ENCODE data around the gene TPST2.

Gene TPST2

DNA sequence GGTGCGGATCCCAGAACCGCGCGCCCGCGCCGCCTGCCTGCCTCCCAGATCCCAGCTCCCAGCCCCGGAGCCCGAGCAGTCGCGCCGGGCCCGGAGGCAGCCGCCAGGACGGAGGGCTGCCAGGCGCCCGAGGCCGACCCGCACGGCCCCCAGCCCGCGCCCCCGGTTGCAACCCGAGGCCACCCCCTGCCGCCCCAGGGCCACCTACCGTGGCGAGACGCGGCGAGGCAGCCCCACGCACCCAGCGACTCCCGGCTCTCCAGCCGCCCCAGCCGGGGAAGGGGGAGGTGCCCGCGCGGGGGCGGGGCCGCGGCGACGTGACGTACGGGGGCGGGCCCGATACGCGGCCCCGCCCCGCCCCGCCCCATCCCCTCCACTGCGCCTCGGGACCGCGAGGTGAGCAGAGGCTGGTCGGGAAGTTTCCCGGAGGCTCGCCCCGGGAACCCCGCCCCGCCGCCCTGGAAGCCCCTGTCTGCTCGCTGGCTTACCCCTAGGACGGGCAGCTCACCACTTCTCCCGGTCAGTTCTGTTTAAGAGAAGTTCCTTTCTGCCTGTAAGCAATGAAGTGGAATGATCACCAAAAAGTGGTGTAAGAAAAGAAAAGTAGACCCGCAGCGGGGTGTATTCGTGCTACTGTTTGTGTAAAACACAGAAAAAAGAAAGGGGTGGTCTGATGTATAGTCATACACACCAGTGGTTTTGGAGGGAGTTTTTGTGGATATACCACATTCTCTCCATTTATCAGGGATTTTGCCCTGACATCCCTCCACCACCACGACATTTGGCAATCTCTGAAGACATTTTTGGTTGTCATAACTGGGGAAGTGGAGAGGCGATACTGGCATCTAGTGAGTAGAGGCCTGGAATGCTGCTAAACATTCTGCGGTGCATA, at the start of gene TPST2:
Gene TPST2 (minus strand): TSS at position 288 of the 892 bp plus-strand sequence. CDS start 48,502 bp downstream, outside the sequence.
- peak within 1 kb of the TSS; percentile 68 for H3K27ac Mint-ChIP-seq
- H3K27me3 Mint-ChIP-seq, result no peaks in the 10 kb centered on the region
- no peaks in the 10 kb centered on the region for H3K9me3 Mint-ChIP-seq
- peaks cover 59% of the 10 kb centered on the region for H3K4me1 Mint-ChIP-seq
- H3K4me3 Mint-ChIP-seq, result peak within 1 kb of the TSS; percentile 86
- no peaks in the 10 kb centered on the region for H3K36me3 Mint-ChIP-seq

DNA sequence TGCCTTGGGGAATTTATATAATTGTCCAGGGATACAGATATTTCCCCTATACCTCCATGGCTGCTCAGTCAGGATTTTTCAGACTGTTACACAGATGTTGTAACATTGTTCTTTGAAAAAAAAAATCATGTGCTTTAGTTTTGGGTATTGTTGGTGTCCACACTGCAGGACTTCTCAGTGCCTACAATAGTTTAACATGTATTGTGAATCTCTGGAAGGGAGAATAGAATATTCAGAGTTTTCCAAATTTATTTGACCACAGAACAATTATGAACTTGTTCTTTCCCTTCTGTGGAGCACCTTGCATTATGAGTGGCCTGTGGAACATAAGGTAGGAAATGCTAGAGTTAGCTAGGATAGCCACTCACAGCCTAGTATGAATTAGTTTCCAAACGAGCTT, 46.4 kb upstream of the TPST2 start:
- H3K27ac Mint-ChIP-seq, result no peak overlapping the region
- H3K27me3 Mint-ChIP-seq, result no peaks in the 10 kb centered on the region
- no peaks in the 10 kb centered on the region for H3K9me3 Mint-ChIP-seq
- H3K36me3 Mint-ChIP-seq, result no peaks in the 10 kb centered on the region
- no peak overlapping the region for H3K4me3 Mint-ChIP-seq
- H3K4me1 Mint-ChIP-seq, result peaks cover 5% of the 10 kb centered on the region

DNA sequence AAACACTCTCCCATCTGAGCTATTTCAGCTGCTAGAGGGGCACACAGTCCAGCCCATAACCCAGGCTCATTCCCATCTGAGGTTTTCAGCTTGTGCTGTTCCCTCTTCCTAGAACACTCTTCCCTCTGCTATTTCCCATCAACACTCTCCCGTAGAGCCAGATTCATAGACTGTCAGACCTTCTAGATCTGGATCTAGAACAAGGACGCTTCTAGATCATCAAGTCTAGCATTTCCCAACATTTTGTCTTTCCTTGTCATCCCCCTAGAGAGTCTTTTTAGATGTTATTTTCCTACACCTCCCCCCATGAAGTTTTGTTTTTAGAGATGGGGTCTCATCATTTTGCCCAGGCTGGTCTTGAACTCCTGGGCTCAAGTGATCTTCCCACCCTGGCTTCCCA, 45.2 kb upstream of the TPST2 start:
- H3K9me3 Mint-ChIP-seq, result no peaks in the 10 kb centered on the region
- no peaks in the 10 kb centered on the region for H3K4me1 Mint-ChIP-seq
- H3K4me3 Mint-ChIP-seq, result no peak overlapping the region
- no peaks in the 10 kb centered on the region for H3K36me3 Mint-ChIP-seq
- H3K27ac Mint-ChIP-seq, result no peak overlapping the region
- no peaks in the 10 kb centered on the region for H3K27me3 Mint-ChIP-seq

DNA sequence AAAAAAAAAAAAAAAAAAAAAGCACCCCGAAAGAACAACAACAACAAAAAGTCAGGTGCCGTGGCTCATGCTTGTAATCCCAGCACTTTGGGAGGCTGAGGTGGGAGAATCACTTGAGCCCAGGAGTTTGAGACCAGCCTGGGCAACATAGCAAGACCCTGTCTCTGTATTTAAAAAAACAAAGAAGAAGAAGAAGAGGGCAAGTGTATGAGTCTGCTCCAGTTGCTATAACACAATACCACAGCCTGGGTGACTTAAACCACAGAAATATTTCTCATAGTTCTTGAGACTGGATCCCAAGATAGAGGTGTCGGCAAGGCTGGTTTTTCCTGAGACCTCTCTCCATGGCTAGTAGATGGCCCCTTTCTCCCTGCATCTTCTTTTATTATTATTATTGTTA, 44.3 kb upstream of the TPST2 start:
- H3K4me3 Mint-ChIP-seq, result no peak overlapping the region
- no peaks in the 10 kb centered on the region for H3K9me3 Mint-ChIP-seq
- H3K4me1 Mint-ChIP-seq, result no peaks in the 10 kb centered on the region
- no peak overlapping the region for H3K27ac Mint-ChIP-seq
- no peaks in the 10 kb centered on the region for H3K27me3 Mint-ChIP-seq
- no peaks in the 10 kb centered on the region for H3K36me3 Mint-ChIP-seq

DNA sequence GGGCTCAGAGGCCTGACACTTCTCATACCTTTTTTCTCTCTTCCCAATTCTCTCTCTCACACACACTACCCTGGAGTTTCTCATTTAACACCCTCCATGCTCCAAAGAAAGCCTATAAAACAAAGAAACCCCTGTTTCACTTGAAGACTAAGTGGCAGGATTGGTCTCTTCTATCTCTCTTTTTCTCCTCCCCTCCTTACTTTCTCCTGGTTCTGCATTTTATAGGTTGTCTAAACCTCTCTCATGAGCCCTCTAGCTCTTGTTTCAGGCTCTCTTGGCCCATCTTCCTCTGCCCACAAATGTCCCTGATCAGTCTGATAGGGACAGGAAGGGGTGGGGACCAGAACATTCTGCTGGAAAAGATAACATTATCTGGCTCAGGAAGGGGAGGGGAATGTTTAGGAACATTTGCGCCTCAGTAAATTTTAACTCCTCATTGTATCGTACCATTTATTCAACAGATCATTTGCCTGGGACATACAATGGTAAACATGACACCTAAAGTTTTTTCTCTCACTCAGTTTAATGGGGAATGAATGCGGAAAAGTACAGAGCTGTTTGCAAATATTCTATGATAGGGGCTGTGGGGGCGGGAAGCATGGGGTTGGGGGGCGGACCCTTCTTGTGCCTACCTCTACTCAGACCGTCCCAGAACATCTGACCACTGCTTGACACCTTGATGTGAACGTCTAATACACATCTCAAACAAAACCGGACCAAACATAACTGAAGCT, 42.7 kb upstream of the TPST2 start:
- H3K9me3 Mint-ChIP-seq, result no peaks in the 10 kb centered on the region
- H3K4me3 Mint-ChIP-seq, result no peak overlapping the region
- no peak overlapping the region for H3K27ac Mint-ChIP-seq
- H3K36me3 Mint-ChIP-seq, result no peaks in the 10 kb centered on the region
- peaks cover under 1% of the 10 kb centered on the region for H3K4me1 Mint-ChIP-seq
- no peaks in the 10 kb centered on the region for H3K27me3 Mint-ChIP-seq

DNA sequence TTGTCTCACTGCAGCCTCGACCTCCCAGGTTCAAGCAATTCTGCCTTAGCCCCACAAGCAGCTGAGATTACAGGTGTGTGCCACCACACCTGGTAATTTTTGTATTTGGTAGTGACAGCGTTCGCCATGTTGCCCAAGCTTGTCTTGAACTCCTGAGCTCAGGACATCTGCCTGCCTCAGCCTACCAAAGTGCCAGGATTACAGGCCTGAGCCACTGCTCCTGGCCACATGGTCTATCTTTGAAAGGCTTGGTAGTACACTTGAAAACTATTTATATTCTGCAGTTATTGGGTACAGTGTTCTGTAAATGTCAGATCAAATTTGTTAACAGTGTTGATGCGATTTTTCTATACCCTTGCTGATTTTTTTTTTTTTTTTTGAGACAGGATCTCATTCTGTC, 41.4 kb upstream of the TPST2 start:
- Mint-ChIP-seq H3K9me3 (no peaks in the 10 kb centered on the region), H3K27ac (no peak overlapping the region), H3K4me1 (peaks cover 9% of the 10 kb centered on the region), H3K4me3 (no peak overlapping the region), H3K36me3 (no peaks in the 10 kb centered on the region), H3K27me3 (no peaks in the 10 kb centered on the region)

DNA sequence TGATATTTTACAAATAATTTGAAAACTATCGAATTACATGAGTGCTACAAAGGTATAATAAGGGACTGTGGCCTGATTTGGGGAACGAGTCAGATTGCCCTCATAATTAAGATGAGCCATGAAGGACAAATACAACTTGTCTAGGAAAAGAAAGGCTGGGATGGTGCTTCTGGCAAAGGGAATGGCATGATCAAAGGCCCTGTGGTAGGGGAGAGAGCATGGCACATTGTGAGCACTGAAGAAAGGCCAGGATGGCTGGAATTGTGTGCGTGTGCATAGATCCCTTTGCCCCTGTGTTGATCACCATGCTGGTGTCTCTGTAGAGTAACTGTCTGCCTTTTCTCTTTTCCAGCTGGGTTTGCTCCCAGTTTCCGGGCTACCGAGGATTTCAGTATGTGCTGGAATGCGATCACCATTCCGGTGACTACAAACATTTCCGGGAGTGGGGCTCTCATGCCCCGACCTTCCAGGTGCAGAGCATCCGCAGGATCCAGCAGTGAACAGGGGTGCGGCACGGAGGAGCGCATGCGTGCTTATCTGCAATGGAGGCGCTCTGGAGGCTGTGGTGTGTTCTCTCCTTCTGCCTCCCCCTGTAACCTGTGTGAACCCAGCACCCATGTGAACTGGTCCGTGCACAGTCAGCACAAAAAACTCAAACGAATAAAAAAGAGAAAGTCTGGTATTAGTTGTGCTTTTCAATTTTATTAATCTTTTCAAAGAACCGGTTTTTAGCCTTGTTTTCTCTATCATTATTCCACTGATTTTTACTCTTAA, 40.2 kb upstream of the TPST2 start:
- H3K4me1 Mint-ChIP-seq, result peaks cover 9% of the 10 kb centered on the region
- H3K27me3 Mint-ChIP-seq, result no peaks in the 10 kb centered on the region
- no peaks in the 10 kb centered on the region for H3K36me3 Mint-ChIP-seq
- no peak overlapping the region for H3K4me3 Mint-ChIP-seq
- H3K9me3 Mint-ChIP-seq, result no peaks in the 10 kb centered on the region
- no peak overlapping the region for H3K27ac Mint-ChIP-seq

DNA sequence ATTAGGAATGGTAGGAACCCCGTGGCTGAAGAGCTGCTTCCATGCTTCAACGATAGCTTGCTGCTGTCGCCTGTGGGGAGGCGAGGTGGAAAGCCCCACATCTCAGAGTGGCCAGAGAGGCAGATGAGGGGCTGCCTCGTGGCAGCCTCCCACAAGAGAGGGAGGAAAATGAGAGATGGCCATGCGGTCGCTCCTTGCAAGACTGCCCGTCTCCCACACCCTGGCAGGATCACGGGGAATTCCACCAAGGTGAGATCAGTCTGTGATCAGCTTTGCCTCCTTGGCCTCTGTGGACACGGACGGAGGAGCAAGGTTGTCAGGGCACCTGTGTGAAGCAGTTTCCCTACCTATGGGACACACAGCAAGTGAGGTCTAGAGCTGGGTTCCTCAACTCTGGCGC, 34.9 kb upstream of the TPST2 start:
- H3K9me3 Mint-ChIP-seq, result peaks cover 5% of the 10 kb centered on the region
- no peak overlapping the region for H3K4me3 Mint-ChIP-seq
- H3K27me3 Mint-ChIP-seq, result no peaks in the 10 kb centered on the region
- peaks cover 9% of the 10 kb centered on the region for H3K4me1 Mint-ChIP-seq
- no peaks in the 10 kb centered on the region for H3K36me3 Mint-ChIP-seq
- no peak overlapping the region for H3K27ac Mint-ChIP-seq

DNA sequence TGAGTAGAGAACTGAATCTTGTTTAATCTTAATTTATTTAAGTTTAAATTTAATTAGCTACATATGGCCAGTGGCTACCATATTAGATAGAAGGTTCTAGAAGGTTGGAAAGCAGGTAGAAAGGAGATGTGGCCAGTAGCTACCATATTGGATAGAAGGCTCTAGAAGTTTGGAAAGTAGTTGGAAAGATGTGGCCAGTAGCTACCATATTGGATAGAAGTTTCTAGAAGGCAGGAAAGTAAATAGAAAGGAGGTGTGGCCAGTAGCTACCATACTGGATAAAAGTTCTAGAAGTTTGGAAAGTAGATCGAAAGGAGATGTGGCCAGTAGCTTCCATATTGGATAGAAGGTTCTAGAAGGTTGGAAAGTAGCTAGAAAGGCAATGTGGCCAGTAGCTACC, 34.1 kb upstream of the TPST2 start:
- H3K4me1 Mint-ChIP-seq, result peaks cover 9% of the 10 kb centered on the region
- H3K4me3 Mint-ChIP-seq, result no peak overlapping the region
- H3K27me3 Mint-ChIP-seq, result no peaks in the 10 kb centered on the region
- no peak overlapping the region for H3K27ac Mint-ChIP-seq
- peaks cover 5% of the 10 kb centered on the region for H3K9me3 Mint-ChIP-seq
- no peaks in the 10 kb centered on the region for H3K36me3 Mint-ChIP-seq

DNA sequence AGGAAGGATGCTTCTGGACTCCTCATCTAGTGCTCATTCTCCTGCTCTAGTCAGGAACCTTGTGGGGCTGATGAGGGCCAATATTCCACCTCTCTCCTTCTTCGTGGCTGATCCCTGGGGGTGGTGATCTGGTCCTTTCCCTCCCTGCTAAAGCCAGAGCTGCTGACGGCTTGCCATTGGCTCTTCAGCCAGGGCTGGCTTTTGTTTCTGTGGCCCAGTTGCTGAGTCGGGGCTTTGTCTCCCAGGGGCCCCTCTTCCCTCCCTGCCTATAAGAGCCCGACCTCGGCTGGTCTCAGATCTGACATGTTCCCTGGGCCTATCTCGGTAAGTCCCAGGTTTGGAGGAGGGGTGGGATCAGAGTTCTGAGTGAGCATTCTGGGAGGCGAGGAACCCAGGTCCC, 31.7 kb upstream of the TPST2 start, which contains the start of gene CRYBA4:
Gene CRYBA4 (plus strand): TSS at position 301 of the 400 bp plus-strand sequence. CDS start 634 bp downstream, outside the sequence.
- H3K4me1 Mint-ChIP-seq, result no peaks in the 10 kb centered on the region
- H3K36me3 Mint-ChIP-seq, result no peaks in the 10 kb centered on the region
- H3K27me3 Mint-ChIP-seq, result no peaks in the 10 kb centered on the region
- peaks cover 5% of the 10 kb centered on the region for H3K9me3 Mint-ChIP-seq
- no peak within 1 kb of the TSS for H3K4me3 Mint-ChIP-seq
- H3K27ac Mint-ChIP-seq, result no peak within 1 kb of the TSS

DNA sequence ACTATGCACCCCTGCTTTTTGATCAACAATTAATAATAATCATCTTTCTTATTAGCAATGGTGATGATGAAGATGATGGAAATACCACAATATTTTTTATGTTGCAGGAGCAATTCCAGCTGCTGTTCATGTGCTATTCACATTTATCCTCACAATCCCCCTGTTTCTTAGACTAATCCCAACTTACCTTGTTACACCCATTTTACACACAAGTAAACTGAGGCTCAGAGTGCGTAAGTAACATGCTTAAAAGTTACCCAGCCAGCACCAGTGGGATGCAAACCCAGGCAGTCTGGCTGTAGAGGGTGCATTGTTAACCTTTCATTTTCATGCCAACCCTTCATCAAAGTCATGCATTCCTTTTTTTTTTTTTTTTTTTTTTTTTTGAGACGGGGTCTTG, 30.3 kb upstream of the TPST2 start:
- no peaks in the 10 kb centered on the region for H3K4me1 Mint-ChIP-seq

DNA sequence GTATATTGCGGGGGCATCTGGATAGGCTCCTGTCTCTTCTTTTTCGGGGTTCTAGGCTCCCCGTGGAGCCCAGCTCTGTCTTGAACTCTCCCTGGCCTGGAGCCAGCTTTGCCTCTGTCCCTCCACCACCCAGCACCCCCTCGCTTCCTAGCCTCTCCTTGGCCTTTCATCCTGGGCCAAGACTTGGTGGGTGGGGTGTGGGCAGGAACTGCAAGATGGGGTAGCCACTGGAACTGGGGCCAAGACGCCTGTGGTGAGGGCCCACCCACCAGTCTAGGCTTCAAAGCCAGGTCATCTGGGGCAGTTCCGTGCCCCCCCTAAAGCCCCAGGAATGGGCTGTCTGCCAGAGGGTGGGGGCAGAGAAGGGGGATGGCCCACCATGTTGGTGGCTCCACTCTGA, 29.6 kb upstream of the TPST2 start:
- no peaks in the 10 kb centered on the region for H3K4me1 Mint-ChIP-seq

More for the DNA sequence above, 30.3 kb upstream of the TPST2 start:
- Mint-ChIP-seq H3K4me3 (no peak overlapping the region), H3K9me3 (peaks cover 5% of the 10 kb centered on the region), H3K27ac (no peak overlapping the region), H3K27me3 (no peaks in the 10 kb centered on the region), H3K36me3 (no peaks in the 10 kb centered on the region)

DNA sequence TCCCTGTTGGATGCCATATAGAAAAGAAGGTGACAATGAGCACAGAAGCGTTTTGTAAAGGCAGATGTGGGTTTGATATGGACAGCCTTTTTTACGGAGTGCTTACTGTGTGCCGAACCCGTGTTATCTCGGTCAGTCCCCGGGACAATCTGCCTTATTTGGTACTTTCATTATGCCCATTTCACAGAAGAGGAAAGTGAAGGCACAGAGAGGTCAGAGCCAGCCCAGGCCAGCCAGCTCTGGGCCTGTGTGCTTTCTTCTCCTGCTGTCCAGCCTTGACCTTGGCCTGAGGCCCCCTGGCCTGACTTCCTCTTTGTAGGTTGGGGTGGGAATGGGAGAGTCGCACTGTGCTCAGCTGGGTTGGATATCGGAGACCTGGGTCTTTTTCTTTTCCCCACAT, 28.5 kb upstream of the TPST2 start:
- Mint-ChIP-seq H3K36me3 (no peaks in the 10 kb centered on the region), H3K9me3 (no peaks in the 10 kb centered on the region), H3K4me3 (no peak overlapping the region), H3K27ac (no peak overlapping the region), H3K4me1 (no peaks in the 10 kb centered on the region), H3K27me3 (no peaks in the 10 kb centered on the region)

More for the DNA sequence above, 29.6 kb upstream of the TPST2 start:
- Mint-ChIP-seq H3K36me3 (no peaks in the 10 kb centered on the region), H3K9me3 (peaks cover 5% of the 10 kb centered on the region), H3K27me3 (no peaks in the 10 kb centered on the region), H3K27ac (no peak overlapping the region), H3K4me3 (no peak overlapping the region)

DNA sequence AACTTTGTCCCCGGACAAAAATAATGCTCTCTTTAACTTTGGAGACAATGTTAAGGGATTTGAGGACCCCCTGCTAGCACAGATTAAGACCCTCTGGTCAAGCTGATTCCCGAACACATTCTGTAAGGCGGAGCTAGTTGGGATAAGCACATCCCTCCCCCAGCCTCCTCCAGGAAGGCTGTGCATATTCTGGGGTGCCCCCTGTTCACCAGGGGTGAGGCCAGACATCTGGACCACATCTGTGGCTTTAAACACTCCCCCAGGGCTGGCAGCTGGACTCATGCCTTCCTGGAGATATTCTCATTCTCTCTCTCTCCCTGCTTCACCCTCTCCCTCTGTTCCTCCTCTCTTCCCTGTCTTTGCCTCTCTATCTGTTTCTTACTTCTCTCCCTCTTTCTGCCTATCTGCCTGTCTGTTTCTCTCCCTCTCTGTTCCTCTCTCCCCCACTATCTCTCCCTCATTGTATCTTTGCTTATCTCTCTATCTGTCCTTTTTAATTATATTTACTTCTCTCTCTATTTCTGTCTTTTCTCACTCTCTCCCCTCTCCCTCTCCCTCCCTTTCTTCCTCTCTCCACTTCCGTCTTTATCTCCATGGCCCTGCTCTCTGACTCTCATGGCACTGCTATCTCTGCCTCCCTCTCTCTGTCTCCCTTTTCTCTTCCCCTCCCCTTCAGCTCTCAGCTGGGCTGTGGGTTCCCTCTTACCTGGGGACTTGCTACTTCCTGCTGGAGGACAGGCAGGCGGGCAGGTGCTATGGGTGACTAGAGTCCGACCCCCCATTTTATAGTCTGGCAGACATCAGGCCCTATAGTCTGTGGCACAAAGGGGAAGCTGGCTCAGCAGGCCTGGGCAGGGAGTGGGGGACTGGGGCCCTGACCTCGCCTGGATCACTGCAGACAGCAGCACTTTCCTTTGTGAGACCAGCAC, 27.6 kb upstream of the TPST2 start, which contains the start of gene CRYBB1:
Gene CRYBB1 (minus strand): TSS at position 757 of the 929 bp plus-strand sequence. CDS start 1,708 bp downstream, outside the sequence.
- no peaks in the 10 kb centered on the region for H3K36me3 Mint-ChIP-seq
- H3K9me3 Mint-ChIP-seq, result no peaks in the 10 kb centered on the region
- no peaks in the 10 kb centered on the region for H3K27me3 Mint-ChIP-seq
- H3K4me3 Mint-ChIP-seq, result no peak within 1 kb of the TSS
- H3K27ac Mint-ChIP-seq, result peak within 1 kb of the TSS; percentile 10
- H3K4me1 Mint-ChIP-seq, result no peaks in the 10 kb centered on the region
